Kasumi-1 (cell line): ENCODE data around the gene CERS6.
"Not testable (repeated sequence)": the region's sequence is repeated elsewhere in the genome, so short reads cannot be mapped to it uniquely, and the experiment has no call there.

Experiments
- DNase-seq, 2 experiments: peaks; one replicate each; lab custom pipeline; 2025; lab: John Stamatoyannopoulos, UW

The CERS6 gene

DNA sequence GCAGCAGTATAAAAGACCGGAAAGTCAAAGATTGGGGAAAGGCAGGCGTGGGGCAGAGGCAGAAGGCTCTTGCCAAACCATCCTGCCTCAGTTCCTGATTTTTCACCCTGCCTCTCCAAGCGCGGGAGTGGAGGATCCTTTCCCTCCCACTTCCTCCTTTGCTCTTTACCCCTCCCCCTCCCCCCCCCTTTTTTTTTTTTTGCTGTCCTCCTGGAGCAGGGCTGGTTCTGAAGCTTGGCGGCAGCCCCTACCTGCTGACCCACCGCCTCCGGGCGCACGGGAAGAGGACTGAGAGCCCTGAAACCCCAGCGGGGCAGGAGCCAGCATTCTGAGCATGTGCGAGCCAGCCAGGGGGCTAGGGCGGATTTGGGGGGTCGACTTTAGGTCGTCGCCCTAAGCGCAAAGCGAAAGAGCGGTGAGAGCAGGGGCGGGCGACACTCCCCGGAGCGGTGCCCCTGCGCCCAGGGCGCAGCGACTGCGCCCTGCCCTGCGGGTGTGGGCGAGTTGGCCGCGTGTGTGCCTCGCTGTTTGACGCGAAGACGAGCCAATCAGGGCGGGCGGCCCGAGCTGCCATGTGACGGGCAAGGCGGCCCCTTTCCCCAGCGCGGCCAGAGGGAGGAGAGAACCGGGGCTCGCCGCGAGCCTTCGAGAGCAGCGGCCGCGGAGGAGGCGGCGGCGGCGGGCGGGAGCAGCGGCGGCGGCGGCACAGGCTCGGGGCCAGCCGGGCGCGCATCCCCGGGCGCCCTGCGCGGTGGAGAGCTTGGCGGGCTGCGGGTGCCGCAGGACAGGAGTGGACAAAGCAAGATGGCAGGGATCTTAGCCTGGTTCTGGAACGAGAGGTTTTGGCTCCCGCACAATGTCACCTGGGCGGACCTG is at the start of gene CERS6:
Gene CERS6, plus strand, starts transcription at position 628 of the 876 bp plus-strand sequence. Its CDS starts 177 bp downstream, at position 805.
- peak; percentile 94 for DNase-seq

DNA sequence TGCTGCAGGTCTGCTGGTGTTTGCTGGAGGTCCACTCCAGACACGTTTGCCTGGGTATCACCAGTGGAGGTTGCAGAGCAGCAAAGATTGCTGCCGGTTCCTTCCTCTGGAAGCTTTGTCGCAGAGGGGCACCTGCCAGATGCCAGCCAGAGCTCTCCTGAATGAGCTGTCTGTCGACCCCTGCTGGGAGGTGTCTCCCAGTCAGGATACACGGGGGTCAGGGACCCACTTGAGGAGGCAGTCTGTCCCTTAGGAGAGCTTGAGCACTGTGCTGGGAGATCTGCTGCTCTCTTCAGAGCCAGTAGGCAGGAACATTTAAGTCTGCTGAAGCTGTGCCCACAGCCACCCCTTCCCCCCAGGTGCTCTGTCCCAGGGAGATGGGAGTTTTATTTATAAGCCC is 43.8 kb upstream of the CERS6 start:
- DNase-seq: not testable (repeated sequence)

- not testable (repeated sequence) for DNase-seq
Measured at GRCh38 chr2:168413101-168413500, 43.0 kb upstream of the CERS6 start.

DNA sequence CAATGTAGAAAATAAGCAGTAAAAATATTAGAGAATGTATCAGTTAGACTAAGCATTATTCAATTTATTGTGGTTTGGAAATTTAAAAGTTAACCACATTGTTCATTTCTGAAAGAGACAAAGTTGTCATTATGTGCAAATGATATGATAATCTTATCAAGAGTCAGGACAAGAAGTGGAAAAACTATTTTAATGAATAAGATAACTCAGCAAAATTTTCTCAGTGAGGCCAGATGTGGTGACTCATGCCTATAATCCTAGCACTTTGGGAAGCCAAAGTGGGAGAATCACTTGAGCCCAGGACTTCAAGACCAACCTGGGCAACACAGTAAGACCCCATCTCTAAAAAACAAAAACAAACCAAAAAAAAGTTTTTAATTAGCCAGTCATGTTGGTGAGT is 39.5 kb upstream of the CERS6 start:
- no peak for DNase-seq

- DNase-seq: no peak
Measured at GRCh38 chr2:168422584-168422983, 33.5 kb upstream of the CERS6 start.

DNA sequence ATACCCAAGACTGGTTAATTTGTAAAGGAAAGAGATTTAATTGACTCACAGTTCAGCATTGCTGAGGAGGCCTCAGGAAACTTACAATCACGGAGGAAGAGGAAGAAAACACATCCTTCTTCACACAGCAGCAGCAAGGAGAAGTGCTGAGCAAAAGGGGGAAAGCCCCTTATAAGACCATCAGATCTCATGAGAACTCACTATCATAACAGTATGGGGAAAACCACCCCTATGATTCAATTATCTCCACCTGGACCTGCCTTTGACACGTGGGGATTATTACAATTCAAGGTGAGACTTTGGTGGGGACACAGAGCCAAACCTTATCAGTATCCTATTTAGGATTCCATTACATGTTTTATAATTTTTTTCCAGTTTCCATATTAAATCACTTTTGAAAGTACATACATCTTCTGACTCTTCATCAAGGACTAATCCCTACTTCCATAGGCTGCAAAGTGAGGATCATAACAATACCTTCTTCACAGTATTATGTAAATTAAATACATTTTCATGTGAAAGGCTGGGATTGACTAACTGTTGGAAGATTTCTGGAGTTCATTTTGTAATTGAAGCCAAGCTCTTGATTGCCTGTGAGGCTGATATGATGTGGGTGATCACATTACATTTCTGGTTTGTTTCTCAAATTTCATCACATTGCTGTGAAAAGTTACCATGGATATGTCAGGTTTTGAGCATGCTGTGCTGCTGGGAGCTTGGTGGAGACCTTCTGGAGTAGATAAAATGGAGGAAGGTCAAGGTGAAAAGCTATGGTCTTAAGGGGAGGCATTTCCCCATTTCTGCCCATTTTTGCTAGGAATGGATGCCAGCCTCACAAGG is 31.7 kb upstream of the CERS6 start:
- DNase-seq: no peak

DNA sequence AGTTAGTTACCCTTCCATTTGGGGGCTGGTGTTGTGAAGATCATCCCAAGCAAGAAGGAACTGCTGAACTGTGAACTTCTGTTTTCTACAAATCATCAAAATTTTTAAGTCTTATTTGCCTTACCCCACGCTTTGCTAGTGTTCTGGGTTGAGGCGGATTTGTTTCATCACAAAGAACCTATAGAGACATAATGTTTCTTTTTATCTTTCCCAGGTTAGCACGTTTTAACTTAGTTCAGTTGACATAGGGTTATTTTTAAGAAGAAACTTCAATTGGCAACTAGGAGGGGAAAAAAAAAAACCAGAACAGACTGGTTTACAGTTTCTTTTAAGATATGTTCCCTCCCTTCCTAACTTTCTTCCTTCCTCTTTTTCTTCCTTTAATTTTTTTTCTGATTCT is 31.1 kb upstream of the CERS6 start:
- DNase-seq: peak; percentile 41 to 44

DNA sequence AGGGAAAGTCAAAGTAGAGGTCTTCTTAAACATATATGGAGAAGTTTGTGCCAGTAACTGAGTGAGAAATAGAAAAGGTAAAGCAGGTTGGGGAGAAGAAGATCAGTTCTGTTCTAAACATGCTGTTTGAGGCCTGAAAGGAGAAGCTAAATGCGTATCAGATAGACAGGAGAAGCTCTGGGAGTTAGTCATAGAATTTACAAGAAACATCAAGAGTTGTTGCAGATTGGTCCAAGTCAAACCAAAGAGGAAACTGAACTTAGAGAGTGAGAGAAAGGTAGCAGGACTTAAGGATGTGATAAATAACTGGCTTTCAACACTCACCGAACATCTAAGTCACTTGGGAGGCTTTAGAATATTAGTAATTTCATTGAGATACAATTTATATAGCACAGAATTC is 29.2 kb upstream of the CERS6 start:
- peak; percentile 20 to 30 for DNase-seq

- DNase-seq: no peak
Measured at GRCh38 chr2:168427451-168427850, 28.6 kb upstream of the CERS6 start.

DNA sequence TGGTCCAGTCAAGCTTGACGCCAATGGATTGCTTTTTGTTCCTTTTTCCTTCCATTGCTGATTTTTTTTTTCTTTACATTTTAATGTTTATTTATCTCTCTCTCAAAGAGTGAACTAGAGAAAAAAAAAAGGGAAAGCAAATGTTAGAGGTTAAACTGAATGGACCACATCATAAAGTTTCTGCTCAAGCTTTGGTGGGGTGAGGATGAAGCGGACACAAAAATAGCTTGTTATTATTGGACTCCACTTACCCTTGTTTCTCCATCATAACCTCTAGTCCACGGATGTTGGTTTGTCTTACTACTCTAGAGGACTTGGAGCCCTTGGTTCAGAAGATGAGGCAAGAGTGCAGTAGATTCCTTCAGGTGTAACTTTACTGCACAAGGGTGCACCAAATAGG is 27.6 kb upstream of the CERS6 start:
- DNase-seq: no peak

DNA sequence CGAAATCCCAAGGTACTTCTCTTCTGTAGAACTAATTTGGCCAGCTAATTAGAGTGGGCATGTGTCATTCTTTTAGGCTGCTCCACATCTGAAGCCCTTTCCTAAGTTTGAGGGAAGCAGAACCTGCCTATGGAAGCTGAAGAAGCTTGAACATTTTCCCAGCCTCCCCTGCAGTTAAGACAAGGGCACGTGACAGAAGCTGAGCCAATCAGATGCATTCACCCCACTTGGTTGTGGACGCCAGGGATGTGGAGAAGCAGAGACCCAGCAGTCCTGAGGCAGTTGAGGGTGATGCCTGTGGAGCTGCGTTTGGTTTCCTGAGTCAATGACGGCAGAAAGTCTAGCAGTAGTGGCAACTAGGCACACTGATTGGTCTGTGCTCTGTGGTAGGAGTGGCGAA is 26.1 kb upstream of the CERS6 start:
- DNase-seq: no peak

- DNase-seq: no peak
Measured at GRCh38 chr2:168430431-168430830, 25.6 kb upstream of the CERS6 start.

GRCh38 chr2:168431301-168432024 is 24.6 kb upstream of the CERS6 start:
- no peak for DNase-seq

DNA sequence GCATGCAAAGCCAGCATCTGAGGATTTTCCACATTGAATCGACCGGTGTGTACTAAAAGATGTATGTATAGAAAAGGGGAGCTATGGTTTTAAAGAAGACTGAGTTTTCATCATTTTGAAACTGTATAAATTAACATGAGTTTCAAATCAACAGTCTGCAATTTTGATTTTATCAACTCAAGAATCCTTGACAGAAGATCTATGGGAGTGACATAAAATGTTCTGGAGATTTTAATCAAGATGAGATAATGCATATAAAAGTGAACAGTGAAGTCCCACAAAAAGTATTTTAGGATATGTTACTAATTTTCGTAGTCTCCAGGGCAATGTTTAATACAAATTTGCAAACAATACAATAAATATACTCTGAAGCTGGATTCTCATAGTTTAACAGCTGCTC is 24.0 kb upstream of the CERS6 start:
- no peak for DNase-seq

DNA sequence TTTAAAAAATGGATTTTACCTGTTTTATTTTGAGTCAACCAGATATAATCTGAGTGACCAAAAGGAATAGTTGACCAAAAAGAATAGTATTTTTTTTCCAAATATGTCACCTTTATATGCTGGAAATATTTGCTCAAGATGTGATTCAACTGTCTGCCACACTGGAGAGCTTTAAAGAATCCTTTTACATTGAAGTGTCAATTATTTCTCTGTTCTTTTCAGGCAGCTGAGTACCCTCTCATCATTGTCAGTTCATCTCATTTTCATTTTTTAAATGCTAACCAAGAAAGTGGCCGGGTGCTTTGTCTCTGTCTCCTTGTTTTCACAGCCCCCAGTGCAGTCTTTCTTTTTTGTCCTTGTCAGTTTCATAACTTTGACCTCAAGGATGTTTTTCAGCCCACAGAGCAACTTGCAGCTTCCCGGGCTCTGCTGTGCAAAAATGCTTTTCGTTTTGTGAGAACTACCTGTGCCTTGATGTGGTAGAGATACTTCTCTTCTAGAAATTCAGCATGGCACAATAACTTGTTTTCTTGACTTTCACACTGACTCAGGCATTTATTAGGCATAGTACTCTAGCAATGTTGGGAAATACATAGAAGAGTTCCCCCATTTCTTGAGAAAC is 23.4 kb upstream of the CERS6 start:
- DNase-seq: no peak

DNA sequence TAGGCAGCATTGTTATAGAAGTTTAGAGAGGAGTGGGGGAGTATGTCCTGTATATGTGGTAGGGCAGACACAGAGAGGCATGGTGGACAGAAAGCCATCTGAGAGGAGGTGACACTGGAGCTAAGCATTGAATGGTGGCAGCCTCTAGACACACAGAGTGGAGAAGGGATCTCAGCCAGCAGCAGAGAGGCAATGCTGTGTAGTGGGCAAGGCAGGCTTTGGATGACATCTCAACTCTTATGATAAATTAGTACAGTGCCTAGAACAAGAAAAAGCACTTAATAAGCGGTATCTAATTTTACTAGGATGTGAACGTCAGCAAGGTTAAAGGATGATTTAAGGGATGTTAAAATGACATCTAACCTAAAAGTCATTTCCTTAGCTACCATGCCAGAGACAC is 22.5 kb upstream of the CERS6 start:
- DNase-seq: no peak

DNA sequence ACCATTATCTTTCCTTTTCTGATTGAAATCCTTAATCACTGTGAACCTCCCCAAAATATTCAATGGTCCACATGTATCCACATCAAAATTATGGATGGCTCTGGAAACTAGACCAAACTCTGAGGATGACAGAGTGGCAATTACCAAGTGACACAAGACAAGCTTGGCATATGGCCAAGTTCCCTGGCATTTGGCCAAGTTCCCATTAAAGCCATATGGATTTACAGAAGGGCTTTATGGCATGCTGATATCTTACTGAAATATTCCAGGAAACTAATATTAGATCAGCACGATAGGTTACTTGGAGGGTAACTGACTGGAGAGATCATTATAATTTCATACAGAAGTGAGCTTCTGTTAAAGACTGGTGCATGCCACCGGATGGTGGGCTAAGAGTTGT is 21.9 kb upstream of the CERS6 start:
- DNase-seq: no peak

- DNase-seq: no peak
Measured at GRCh38 chr2:168436840-168437239, 19.2 kb upstream of the CERS6 start.

DNA sequence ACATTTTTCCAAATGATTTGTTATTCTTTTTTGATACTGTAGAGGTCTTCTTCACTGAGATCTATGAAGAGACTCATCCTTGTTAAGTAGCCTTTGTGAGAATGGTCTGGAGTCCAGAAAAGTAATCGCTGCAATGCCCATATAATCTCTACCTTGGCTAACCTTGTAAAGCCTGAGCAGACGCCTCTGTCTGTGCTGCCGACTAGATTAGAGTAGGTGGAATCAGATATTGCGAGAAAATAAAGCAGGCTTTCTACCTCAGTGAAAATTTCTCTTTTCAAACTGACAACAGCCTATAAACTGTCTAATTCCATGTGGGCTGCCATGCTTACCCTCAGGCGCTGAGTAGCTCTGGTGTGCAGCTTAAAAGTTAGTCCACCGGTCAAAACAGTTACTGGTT is 17.5 kb upstream of the CERS6 start:
- no peak for DNase-seq

DNA sequence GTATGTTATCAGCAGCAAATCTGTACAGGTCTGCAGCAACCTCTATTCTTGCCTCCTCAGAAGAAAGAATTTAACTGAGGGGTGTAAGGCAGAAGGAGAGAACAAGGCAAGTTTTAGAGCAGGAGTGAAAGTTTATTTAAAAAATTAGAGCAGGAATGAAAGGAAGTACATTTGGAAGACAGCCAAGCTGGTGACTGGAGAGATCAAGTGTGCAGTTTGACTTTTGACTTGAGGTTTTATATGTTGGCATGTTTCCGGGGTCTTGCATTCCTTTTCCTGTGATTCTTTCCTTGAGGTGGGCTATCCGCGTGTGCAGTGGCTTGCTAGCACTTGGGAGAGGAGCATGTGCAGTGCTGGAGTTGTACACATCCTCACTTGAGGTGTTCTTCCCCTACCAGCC is 16.5 kb upstream of the CERS6 start:
- DNase-seq: peak; percentile 50 to 74

DNA sequence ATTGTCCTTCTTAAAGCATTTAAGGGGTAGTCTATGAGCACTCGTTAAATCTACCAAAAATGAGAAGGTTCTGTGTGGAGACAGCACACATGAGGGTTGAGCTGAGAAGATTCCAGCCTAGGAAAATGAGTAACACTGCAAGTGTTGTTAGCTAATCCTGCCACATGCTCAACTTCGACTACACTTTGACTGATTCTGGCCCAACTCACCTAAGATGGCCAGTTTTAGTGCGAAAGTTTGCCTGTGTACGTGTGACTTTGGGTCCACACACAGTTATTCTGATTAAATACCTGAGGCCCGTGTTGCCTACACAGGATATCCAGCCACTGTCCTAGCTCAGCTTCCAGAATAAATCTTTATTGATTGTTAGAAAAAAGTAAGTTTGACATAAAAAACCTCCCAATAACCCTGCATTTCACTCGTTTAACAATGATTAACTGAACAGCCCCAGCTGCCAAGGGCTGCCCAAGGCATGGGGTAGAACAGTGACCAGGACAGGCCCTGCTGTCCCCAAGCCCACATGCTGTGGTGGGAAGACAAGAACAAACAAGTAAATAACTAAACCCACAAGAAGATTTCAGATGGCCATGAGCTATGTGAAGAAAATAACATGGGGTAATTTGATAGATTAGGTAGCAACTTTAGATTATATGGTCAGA is 14.7 kb upstream of the CERS6 start:
- no peak for DNase-seq
